HG03442 (cell line): ENCODE measurements around the gene UBASH3B.
"Not testable (repeated sequence)": the region's sequence is repeated elsewhere in the genome, so short reads cannot be mapped to it uniquely, and the experiment has no call there.

Experiments
- ATAC-seq: cut with Tn5 transposase; IDR thresholded peaks from one replicate; pipeline ENCODE4 v1.9.1; 2021; ENCODE audit warnings: mild to moderate bottlenecking, moderate library complexity; ENCODE audit not compliant: unreplicated experiment

Gene UBASH3B, protein sequence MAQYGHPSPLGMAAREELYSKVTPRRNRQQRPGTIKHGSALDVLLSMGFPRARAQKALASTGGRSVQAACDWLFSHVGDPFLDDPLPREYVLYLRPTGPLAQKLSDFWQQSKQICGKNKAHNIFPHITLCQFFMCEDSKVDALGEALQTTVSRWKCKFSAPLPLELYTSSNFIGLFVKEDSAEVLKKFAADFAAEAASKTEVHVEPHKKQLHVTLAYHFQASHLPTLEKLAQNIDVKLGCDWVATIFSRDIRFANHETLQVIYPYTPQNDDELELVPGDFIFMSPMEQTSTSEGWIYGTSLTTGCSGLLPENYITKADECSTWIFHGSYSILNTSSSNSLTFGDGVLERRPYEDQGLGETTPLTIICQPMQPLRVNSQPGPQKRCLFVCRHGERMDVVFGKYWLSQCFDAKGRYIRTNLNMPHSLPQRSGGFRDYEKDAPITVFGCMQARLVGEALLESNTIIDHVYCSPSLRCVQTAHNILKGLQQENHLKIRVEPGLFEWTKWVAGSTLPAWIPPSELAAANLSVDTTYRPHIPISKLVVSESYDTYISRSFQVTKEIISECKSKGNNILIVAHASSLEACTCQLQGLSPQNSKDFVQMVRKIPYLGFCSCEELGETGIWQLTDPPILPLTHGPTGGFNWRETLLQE

DNA sequence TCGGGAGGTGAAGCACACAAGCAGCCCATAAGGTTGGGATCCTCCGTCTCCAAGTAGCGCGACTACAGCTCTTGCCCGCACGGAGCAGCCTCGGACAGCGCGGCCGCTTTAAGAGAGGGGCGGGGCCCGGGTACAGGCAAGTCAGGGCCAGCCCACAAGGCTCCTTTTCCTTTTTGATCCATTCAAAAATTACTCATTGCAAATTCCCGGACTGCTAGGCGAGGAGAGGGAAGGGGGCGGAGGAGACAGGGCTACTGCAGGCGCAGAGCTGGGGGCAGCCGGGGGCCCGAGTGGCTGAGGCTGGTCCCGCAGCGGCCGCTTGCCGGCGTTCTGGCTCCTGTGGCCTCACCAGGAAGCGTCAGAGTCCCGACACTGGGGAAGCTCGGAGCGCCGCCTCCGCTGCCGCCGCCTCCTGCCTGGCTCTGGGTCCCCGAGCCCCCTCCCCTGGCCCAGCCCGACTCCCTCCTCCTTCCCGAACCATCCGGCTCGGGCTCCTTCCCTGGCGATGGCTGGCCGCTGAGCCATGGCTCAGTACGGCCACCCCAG is at the start of gene UBASH3B:
Gene UBASH3B, plus strand, starts transcription at position 196 of the 546 bp plus-strand sequence. Its CDS starts 328 bp downstream, at position 524.
- ATAC-seq: peak; percentile 84

DNA sequence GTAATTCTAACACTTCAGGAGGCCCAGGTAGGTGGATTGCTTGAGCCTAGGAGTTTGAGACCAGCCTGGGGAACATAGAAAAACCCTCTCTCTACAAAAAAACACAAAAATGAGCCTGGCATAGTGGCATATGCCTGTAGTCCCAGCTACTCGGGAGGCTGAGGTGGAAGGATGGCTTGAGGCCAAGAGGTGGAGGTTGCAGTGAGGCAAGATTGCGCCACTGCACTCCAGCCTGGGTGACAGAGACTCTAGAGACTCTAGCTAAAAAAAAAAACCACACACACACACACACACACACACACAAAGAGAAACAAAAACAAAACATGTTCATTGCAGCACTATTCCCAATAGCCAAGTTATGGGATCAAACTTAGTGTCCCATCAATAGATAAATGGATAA is 48.4 kb upstream of the UBASH3B start:
- ATAC-seq: not testable (repeated sequence)

DNA sequence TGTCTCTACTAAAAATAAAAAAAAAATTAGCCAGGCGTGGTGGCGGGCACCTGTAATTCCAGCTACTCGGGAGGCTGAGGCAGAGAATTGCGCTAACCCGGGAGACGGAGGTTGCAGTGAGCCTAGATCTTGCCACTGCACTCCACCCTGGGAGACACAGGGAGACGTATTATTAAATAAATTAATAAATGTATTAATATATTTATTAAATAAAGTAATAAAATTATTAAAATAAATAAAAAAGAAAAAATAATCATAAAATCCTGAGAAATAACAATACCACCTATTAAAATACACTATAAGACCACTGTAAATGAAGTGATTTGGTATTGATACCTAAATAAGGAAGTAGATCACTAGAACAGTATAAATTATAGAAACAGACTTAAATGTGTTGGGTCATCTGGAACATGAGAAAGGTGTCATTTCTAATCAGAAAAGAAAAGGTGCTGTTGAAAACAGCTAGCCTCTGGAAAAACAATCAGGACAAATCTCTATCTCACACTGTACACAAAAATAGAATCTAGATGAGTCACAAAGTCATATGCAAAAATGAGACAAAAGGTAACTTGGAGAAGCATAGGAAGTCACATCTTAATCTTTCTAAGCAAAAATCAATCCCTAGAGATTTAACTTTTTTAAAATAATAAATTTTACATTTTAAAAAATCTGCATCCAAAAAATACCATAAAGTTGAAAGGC is 43.2 kb upstream of the UBASH3B start:
- no peak for ATAC-seq

DNA sequence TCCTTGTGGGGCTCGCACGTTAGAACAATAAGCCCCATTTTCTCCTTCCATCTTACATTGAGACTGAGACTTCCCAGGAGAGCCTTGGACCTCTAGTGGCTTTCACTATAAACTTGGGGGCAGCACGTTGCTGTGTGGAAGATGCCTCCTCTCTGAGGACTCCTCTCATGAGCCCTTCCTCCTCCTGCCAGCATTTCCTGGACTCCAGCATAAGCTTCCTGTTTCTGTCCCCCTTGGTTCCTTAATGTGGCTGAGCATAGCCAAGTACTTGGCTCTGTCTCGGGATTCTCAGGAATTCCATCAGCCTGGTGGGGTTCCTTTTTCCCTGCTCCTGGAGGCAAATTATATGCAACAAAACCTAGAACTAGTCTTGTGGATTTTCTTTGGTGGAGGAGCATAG is 38.8 kb upstream of the UBASH3B start:
- no peak for ATAC-seq

DNA sequence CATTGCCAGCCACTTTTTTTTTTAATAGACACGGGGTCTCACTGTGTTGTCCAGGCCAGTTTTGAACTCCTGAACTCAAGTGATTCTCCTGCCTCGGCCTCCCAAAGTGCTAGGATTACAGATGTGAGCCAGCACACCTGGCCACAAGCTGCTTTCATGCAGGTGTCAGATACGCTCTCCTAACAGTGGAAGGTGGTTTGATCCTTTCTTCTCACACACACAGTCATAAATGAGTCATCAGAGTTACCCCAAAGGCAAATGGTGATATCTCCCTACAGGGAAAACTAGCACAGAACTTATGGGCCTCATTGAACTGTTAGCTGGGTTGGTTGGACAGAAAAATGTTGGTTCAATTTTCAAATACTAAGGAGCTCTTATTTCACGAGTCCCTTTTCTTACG is 38.2 kb upstream of the UBASH3B start:
- ATAC-seq: no peak

DNA sequence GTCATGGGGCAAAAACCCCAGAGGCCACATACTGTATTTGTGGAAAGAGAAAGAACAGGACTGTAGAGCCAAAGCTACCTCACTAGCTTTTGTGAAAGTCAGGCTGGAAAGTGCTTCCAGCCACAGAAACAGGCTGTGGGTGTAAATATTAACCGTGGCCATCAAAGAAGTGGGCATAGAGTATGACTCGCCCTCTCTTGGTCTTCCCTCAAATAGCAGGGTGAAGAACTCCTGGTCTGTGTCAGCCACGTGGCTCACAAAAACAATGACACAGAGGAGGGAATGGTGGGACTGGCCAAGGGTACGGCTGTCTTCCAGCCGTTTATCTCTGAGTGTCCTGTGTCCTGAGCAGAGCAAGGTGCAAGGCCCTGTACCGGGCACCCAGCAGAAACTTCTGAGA is 37.6 kb upstream of the UBASH3B start:
- ATAC-seq: no peak

DNA sequence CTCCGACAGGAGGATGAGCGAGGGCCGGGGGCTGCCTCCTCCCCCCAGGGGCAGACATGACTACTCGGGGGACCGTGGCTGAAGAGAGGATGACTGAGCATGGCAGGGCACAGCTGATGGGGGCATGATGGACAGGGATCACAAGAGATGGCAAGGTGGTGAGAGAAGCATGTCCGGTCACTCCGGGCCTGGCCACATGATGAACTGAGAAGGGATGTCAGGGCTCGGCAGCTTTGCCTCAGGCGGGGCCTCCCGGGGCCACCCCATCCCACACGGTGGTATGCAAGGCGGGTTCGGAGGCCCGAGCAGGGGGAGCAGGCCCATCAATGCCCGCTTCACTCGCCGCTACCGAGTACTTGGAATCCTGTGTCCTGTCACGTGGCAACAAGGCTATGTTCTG is 36.6 kb upstream of the UBASH3B start:
- no peak for ATAC-seq

DNA sequence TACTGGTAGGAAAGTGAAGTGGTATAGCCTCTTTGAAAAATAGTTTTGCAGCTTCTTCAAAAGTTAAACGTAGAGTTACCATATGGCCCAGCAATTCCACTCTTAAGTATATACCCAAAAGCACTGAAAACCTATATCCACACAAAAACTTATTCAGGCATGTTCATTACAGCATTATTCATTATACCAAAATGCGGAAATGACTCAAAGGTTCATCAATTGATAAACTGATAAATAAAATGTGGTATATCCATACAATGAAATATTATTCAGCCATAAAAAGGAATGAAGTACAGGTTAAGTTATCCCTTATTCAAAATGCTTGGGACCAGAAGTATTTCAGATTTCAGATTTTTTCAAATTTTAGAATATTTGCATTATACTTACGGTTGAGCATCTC is 35.8 kb upstream of the UBASH3B start:
- ATAC-seq: no peak

DNA sequence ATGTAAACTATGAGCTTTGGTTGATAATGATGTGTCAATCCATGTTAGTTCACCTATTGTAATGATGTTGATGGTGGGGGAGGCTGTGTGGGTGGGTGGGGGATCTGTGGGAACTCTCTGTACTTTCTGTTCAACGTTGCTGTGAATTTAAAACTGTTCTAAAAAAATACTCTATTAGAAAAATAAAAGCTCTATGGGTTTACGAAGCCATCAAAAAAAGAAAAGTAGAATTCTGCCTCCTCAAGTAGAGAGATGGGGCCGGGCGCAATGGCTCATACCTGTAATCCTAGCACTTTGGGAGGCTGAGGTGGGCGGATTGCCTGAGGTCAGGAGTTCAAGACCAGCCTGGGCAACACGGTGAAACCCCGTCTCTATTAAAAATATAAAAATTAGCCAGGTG is 30.0 kb upstream of the UBASH3B start:
- not testable (repeated sequence) for ATAC-seq

DNA sequence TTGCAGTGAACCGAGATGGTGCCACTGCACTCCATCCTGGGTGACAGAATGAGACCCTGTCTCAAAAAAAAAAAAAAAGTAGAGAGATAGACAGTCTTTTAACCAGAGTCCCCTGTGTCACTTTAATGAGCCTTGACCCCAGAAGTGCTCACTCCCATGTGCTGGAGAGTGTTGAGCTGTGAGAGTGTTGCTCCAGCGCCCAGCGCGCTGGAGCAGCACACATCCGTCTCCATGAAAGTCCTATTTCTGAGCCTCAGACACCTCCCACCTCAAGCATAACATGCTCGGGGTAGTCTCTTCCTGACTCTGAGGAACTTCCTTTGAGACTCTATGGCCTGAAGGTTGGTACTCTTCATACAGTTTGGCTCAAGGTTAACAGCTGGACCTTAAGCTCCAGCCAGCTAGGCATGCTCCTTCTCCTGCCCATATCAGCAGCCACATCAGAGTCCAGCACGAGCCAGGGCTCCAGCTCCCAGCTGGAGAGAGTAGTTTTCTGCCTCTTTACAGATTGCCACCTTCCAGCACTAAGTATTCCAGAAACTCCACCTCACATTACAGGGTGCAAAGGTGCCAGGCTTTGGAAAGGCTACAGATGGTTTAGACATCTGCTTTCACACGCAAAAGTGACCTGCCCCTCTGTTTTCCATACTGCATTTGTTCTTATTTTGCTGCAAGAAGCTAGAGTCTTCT is 29.4 kb upstream of the UBASH3B start:
- no peak for ATAC-seq

DNA sequence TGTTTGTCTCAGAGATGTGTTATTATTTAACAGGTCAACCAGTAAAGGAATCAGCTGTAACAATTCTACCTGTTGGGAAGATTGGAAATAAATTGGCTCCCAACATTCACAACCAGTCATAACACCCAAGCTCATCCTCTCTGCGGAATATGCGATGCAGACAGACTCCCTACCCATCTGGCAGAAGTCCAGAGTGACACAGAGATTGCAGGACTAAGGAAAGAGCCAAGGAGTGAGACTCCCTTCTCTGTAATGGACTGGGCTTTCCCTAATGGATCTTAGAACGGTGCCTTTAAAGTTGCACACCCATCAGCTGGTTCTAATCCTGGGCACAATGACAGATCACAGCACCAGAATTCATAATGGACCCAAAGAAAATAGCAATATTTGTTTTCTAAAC is 27.8 kb upstream of the UBASH3B start:
- no peak for ATAC-seq

DNA sequence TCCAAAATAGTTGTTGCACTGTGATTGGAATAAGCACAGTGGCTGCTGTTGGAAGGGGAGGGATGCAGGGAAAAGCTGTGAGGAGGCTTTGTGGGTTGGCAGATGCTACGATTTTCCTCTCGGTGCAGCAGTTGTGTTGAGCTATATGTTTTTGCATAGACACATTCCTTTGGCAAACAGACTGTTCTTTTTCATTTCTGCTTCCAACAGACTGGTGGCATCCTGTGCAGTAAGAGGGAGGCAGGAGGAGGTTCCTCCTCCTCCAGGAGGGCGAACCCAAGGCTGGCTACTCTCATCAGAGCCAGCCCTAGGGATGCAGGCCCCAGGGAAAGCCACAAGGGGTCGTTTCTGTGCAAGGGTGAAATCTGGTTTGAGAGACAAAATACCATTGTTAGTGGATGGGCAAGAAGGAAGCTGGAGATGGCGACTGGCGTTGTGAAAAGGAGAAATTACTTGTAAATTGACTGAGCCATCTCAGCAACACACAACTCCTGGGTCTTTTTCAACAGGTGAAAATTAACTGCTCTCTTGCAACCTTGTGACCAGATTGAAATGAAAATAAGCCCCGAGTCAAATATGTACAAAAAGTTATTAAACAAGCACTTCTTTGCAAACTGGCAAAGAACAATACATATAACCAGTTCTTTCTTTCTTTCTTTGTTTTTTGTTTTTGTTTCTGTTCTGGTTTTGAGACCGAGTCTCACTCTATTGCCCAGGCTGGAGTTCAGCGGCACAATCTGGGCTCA is 26.5 kb upstream of the UBASH3B start:
- peak; percentile 58 for ATAC-seq

DNA sequence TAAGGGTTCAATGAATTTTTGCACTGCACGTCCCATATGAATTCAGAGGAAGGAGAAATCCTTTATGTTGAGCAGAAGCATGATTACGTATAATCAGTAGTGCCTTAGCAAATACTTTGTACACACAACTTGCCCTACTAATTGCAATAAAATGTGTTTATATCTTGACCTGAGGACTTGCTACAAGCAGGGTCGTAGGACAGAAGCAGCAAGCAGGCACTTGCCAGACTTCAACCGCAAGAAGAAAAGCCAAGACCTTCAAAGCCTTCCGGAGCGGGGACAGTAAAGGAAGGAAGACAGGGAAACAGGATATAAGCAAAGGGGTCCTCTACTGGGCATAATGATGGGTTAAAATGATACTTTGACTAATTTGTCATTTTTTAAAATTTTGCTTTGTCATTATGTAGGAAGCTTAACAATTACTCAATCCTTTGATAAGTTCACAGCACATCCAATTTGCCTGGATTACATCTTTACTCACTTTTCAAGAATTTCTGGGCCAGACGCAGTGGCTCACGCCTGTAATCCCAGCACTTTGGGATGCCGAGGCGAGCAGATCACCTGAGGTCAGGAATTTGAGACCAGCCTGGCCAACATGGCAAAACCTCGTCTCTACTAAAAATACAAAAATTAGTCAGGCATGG is 23.2 kb upstream of the UBASH3B start:
- no peak for ATAC-seq

DNA sequence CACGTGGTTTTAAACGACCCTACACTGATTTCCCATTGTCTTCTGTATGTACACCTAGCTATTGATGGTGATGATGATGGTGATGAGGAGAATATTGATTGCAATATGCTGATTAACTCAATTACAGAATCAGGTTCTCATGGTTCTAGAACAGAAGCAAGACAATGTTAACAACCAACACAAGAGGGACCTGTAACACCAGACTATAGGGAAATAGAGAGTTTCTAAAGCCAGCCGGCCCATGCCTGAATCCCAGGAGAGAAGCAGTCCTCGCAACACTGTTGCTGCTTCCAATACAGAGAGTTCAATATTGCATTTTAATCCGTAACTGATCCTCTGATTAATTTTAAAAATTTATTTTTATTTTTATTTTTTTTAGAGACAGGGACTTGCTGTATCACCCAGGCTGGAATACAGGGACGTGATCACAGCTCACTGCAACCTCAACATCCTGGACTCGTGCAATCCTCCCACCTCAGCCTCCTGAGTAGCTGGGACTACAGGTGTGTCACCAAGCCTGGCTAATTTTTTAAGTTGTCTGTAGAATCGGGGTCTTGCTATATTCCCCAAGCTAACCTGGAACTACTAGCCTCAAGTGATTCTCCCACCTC is 22.2 kb upstream of the UBASH3B start:
- no peak for ATAC-seq

DNA sequence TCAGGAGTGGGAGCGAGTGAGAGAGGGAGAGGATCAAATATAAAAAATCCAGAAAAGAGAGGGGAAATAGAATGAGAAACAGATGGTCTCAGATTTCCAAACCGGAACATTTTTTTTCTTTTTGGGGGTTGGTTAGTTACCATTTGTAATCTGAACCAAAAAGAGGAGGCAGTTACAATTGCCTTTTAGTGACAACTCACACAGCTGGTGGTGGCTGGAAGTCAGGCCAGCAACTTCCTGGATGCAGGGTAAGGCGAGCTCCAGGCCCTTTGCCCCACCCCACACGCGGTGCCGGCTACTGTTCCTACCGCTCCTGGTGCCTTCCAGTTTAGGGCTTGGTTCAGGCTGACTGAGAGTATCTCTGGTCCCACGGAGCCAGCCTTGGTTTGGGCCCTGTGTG is 21.0 kb upstream of the UBASH3B start:
- ATAC-seq: no peak

DNA sequence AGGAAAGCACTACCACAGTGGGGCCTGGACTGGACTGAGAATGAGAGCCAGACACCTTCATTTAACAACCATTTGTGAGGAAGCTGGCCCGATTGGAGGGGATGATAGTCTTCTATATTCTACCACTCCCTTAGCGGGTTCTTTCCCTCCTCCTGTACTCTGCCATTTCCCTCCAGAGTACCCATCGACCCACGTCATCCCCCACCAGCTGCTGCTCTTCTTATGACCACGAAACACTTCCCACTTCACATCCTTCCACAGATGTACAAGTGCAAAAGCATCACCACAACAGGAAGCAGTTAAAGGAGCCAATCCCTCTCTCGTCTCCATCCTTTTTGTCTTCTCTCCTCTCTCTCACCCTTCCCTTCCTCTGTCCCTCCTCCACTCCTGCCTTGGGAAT is 18.0 kb upstream of the UBASH3B start:
- no peak for ATAC-seq

DNA sequence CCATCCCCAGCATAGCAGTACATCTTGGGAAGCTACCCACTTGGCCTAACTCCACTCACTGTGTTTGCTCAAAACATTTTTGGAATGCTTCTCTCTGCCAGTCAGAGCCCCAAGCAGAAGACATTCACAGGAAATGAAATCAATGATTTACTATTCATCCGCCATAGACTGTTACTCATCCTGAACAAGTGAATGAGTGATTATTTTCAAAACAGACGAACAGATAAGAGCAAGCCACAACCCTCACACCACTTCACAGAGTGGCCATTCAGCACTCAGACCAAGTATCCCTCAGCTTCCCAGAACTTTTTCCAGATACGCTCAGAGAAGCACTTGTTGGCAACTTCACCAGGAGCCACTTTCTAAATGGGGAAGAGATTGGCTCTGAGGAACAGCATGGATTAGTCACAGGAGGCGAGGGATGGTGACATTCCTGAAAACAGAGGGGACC is 13.0 kb upstream of the UBASH3B start:
- no peak for ATAC-seq

DNA sequence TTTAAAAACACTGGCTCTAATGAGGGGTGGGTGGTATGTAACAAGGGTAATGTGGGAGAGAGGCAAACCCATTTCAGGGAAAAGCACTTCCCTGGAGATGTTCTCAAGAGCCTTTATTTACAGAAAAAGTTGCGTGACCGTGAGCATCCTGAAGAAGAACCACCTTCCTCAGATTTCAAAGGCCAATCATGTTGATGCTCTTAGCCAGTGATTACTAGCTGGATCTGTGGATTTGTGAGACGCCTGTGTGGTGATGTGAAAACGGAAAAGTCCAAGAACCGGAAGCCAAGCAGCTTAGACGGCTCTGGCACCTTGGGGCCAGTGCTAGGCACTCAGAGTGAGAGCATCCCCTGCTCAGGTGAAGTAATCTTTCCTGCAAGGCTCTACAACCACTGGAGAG is 12.6 kb upstream of the UBASH3B start:
- ATAC-seq: no peak

DNA sequence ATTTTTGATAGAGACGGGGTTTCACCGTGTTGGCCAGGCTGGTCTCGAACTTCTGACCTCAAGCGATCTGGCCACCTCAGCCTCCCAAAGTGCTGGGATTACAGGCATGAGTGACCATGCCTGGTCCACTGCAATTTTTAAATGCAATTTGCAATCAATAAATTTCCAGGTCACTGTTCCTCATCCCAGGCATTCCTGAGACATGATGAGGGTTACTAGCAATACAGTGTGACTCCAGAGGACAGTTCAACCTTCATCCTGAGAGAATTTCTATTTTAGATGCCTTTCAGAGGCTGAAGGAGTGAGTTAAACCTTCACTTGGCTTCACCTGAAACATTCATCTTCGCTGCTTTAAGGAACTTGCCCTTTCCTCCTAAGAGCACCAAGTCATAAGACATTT is 9.7 kb upstream of the UBASH3B start:
- ATAC-seq: no peak
